ENCODE results near the gene ZNF117. TPM values are rescaled to one million over a fixed set of nuclear protein-coding genes. Genes with fewer than 3 reads are reported as not detected.
A peak's percentile ranks its signal among the peaks of the same experiment; 100 is the strongest.

Gene ZNF117
- total and polyA plus RNA-seq, 9 of the 15 experiments (the other 6 are each of a cell fraction or from before 2014, with no cell fraction given), result 2.5 to 18.9 (median 14.1) TPM

- TF ChIP-seq, protein P1, sequence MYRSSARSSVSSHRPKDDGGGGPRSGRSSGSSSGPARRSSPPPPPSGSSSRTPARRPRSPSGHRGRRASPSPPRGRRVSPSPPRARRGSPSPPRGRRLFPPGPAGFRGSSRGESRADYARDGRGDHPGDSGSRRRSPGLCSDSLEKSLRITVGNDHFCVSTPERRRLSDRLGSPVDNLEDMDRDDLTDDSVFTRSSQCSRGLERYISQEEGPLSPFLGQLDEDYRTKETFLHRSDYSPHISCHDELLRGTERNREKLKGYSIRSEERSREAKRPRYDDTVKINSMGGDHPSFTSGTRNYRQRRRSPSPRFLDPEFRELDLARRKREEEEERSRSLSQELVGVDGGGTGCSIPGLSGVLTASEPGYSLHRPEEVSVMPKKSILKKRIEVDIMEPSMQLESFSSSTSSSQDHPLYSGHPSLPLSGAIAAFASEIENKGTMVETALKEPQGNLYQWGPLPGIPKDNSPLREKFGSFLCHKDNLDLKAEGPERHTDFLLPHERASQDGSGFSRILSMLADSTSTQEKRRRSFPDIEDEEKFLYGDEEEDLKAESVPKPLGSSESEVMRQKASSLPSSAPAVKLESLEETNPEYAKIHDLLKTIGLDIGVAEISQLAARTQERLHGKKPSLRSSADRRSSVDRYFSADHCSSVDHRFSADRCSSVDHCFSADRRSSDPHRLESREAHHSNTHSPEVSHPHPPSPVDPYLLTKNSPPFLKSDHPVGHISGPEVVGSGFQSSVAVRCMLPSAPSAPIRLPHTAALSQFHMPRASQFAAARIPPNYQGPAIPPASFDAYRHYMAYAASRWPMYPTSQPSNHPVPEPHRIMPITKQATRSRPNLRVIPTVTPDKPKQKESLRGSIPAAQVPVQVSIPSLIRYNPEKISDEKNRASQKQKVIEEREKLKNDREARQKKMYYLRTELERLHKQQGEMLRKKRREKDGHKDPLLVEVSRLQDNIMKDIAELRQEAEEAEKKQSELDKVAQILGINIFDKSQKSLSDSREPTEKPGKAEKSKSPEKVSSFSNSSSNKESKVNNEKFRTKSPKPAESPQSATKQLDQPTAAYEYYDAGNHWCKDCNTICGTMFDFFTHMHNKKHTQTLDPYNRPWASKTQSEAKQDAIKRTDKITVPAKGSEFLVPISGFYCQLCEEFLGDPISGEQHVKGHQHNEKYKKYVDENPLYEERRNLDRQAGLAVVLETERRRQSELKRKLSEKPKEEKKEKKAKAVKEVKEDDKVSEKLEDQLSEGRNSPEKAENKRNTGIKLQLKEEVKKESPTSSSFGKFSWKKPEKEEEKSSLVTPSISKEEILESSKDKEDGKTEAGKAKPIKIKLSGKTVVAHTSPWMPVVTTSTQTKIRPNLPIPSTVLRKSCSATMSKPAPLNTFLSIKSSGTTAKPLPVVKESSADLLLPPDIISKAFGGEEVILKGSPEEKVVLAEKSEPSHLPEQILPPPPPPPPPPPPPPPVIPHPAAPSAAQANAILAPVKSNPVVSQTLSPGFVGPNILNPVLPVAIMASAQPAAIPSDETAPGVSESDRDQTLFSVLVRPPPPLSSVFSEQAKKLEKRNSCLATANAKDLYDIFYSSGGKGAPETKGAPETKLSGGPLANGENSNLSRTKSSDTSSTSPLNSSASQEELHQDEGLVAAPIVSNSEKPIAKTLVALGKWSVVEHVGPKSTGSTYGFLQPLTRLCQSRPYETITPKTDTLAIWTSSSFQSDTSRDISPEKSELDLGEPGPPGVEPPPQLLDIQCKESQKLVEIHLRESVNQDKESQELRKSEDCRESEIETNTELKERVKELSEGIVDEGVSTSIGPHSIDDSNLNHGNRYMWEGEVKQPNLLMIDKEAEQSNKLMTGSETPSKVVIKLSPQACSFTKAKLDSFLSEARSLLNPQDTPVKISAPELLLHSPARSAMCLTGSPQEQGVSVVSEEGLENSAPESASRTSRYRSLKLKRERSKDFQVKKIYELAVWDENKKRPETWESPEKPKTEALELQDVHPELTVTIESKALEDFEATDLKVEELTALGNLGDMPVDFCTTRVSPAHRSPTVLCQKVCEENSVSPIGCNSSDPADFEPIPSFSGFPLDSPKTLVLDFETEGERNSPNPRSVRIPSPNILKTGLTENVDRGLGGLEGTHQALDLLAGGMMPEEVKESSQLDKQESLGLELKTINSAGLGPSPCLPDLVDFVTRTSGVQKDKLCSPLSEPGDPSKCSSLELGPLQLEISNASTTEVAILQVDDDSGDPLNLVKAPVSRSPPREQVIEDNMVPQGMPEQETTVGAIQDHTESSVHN (IDR thresholded peaks at IDR 0.05; ENCODE audit: borderline replicate concordance in 1 of 2, low read depth in 1 of 2), result no peak
- no peak for TF ChIP-seq DACH1 (IDR thresholded peaks at IDR 0.05; ENCODE audit: partially characterized antibody)
- no peak for TF ChIP-seq CBFA2T3 (IDR thresholded peaks at IDR 0.05)
- TF ChIP-seq FOSL1 (tag; conservative IDR thresholded peaks at IDR 0.05), result no peak
- no peak for TF ChIP-seq FOXJ2 (tag; IDR thresholded peaks at IDR 0.05)
- TF ChIP-seq MEIS2 (IDR thresholded peaks at IDR 0.05; ENCODE audit: partially characterized antibody), result peak; percentile 81
- TF ChIP-seq HDAC3 (IDR thresholded peaks at IDR 0.05; ENCODE audit: borderline replicate concordance, partially characterized antibody), result no peak
- TF ChIP-seq BRF1 (IDR thresholded peaks at IDR 0.05; ENCODE audit: borderline replicate concordance, extremely low read depth, insufficient read length), result no peak
- TF ChIP-seq, protein P2, sequence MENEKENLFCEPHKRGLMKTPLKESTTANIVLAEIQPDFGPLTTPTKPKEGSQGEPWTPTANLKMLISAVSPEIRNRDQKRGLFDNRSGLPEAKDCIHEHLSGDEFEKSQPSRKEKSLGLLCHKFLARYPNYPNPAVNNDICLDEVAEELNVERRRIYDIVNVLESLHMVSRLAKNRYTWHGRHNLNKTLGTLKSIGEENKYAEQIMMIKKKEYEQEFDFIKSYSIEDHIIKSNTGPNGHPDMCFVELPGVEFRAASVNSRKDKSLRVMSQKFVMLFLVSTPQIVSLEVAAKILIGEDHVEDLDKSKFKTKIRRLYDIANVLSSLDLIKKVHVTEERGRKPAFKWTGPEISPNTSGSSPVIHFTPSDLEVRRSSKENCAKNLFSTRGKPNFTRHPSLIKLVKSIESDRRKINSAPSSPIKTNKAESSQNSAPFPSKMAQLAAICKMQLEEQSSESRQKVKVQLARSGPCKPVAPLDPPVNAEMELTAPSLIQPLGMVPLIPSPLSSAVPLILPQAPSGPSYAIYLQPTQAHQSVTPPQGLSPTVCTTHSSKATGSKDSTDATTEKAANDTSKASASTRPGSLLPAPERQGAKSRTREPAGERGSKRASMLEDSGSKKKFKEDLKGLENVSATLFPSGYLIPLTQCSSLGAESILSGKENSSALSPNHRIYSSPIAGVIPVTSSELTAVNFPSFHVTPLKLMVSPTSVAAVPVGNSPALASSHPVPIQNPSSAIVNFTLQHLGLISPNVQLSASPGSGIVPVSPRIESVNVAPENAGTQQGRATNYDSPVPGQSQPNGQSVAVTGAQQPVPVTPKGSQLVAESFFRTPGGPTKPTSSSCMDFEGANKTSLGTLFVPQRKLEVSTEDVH (IDR thresholded peaks at IDR 0.05; ENCODE audit: low read depth, partially characterized antibody), result peak; percentile 54
- no peak for TF ChIP-seq BCOR (IDR thresholded peaks at IDR 0.05)
- no peak for TF ChIP-seq ZNF384 (IDR thresholded peaks at IDR 0.05; ENCODE audit: low read depth, low read length)
Measured at GRCh38 chr7:65006094-65006992, 15.5 kb upstream of the ZNF117 start, which contains the start of gene ERV3-1 (continued).

All from K562 (cell line).